HUES6 (cell line): ENCODE data around the gene TCP11L1.

Source experiments
- H3K27ac ChIP-seq: 2 replicates; pipeline ENCODE4 v1.7.0; 2013; ENCODE audit warnings: low read depth, mild to moderate bottlenecking, low read length, inconsistent platforms
- H3K27me3 ChIP-seq: 2 replicates; pipeline ENCODE4 v1.6.1; 2013; ENCODE audit warnings: low read length; ENCODE audit not compliant: control insufficient read depth, insufficient read depth
- H3K36me3 ChIP-seq: 2 replicates; pipeline ENCODE4 v1.6.1; 2013; ENCODE audit warnings: low read length; ENCODE audit not compliant: control insufficient read depth, insufficient read depth
- H3K4me1 ChIP-seq: 2 replicates; pipeline ENCODE4 v1.6.1; 2013; ENCODE audit warnings: low read length; ENCODE audit not compliant: control insufficient read depth, insufficient read depth
- H3K4me3 ChIP-seq: 2 replicates; pipeline ENCODE4 v1.5.1; 2013; ENCODE audit warnings: low read depth, low read length
- H3K9ac ChIP-seq: one replicate; pipeline ENCODE4 v1.6.1; 2013; ENCODE audit warnings: mild to moderate bottlenecking, low read length
- H3K9me3 ChIP-seq: 2 replicates; pipeline ENCODE4 v1.6.1; 2013; ENCODE audit warnings: low read depth, low read length; ENCODE audit not compliant: control insufficient read depth, insufficient read depth

TCP11L1 gene

DNA sequence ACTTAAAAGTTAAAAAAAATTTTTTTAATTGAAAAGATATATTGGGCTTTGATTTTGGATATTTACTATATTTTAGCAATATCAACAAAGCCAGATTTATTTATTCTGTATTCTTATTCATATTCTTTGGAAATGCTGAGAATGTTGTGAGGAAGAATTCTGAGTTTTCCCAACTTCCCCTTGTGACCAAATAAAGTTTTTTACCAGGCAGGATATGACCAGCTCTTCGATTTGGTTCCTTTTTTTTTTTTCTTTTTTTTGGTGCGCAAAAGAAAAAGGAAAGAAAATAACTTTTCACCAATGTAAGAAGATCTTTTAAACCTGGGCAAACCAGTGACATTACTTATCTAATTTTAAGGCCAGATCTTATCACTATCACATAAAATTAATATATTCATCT, 12.9 kb downstream of the TCP11L1 start:
- Histone ChIP-seq H3K9me3 (no peaks in the 10 kb centered on the region), H3K4me3 (no peak overlapping the region)

DNA sequence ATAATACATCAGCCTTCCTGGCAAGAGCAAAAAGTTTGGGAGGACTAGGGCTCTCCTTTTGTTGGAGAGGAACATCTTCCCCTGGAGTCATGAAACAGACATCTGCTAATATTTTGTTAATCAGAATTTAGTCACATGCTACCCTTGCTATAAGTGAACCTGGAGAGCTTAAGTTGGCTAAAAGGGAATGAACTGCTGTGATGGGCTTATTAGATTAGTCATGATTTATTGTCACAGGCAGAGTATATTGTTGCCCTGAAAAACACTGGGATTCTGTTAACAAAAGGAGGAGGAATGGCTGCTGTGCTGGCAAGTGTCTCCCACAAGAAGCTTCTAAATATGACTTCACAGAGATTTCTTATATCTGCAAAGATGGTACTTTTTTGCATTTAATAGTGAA, 16.0 kb downstream of the TCP11L1 start:
- Histone ChIP-seq H3K4me1 (no peaks in the 10 kb centered on the region), H3K9ac (no peak overlapping the region), H3K36me3 (peaks cover 24% of the 10 kb centered on the region), H3K9me3 (no peaks in the 10 kb centered on the region), H3K27me3 (no peaks in the 10 kb centered on the region), H3K4me3 (no peak overlapping the region), H3K27ac (no peak overlapping the region)

More for the DNA sequence above, 12.9 kb downstream of the TCP11L1 start:
- H3K4me1 ChIP-seq, result peaks cover 6% of the 10 kb centered on the region
- H3K9ac ChIP-seq, result no peak overlapping the region
- H3K27me3 ChIP-seq, result no peaks in the 10 kb centered on the region
- 0 out of 2 replicates have a peak, but pooled peaks cover 8% of the 10 kb centered on the region for H3K36me3 ChIP-seq
- no peak overlapping the region for H3K27ac ChIP-seq

DNA sequence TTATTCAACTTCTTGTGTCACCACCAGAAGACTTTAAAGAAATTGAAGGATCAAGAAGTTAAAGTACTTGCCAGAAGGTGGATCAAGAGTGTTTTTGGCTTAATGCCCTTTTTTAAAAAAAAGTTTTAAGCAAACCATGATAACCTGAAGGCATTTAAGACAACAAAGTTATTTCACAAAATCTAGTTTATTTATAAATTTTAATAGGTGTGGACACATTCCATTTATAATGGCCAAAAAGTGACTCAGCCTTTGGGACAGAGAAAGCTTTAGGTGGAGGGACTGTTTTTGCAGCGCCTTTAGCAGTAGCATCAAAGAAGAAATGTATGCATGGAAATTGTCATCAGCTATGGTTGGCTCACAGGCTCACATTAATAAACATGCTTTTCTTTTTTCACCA, 17.9 kb downstream of the TCP11L1 start:
- Histone ChIP-seq H3K27ac (no peak overlapping the region), H3K9me3 (no peaks in the 10 kb centered on the region), H3K9ac (no peak overlapping the region), H3K4me3 (no peak overlapping the region), H3K36me3 (peaks cover 28% of the 10 kb centered on the region), H3K4me1 (peaks cover 5% of the 10 kb centered on the region; the same call in 1 of the 2 replicates), H3K27me3 (no peaks in the 10 kb centered on the region)

DNA sequence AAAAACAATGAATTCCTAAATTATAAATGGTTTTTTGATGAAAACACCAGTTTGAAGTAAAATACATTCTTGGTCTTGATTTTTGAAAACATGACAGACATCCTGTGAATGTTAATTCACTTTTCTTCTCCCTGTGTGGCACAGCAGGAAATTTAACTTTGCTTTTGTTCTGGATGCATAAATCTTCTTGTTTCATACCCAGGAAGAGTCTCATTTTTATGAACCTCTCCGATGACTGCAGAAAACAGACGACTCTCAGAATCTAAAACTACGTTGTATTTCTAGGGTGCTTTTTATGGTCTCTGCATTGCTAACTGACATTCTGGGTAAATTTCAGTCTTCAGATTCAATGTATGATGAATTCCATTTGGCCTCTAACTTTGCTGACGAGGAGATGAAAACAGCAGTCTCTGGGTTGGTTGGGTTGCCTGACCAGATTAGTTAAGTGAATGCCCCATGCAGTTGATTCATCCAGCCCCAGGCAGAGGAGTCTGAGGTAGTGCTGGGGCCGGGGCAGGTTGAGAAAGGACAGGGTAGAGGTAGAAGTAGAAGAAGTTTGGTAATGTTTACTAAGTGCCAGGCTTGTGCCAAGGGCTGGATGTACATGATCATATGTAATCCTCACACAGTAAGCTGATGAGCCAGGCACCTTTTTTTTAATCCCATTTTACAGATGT, 20.1 kb downstream of the TCP11L1 start:
- Histone ChIP-seq H3K36me3 (peaks cover 30% of the 10 kb centered on the region), H3K27me3 (no peaks in the 10 kb centered on the region), H3K9ac (no peak overlapping the region), H3K4me1 (peaks cover 5% of the 10 kb centered on the region; the same call in 1 of the 2 replicates), H3K4me3 (no peak overlapping the region), H3K27ac (no peak overlapping the region), H3K9me3 (no peaks in the 10 kb centered on the region)

DNA sequence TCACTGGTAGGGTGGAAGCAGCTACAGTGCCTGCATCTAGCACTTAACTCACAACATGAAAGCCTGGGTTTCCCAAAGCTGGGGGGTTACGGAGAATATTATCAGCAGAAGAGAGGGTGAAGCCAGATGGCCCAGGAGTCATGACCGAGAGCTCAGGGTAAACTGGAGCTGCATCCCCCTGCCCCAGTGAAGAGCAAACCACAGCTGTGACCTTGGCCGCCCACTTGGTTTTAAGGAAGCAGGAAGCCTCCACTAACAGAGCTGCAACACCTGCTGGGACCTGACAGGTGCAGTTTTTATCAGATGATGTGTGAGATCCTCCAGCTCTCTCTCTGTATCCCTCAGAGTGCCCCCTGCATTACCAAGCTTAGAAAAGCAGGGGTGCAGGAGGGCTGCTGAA, 20.9 kb downstream of the TCP11L1 start:
- Histone ChIP-seq H3K36me3 (peaks cover 30% of the 10 kb centered on the region), H3K4me1 (peaks cover 5% of the 10 kb centered on the region; the same call in 1 of the 2 replicates), H3K4me3 (no peak overlapping the region), H3K9ac (no peak overlapping the region), H3K27ac (no peak overlapping the region), H3K27me3 (no peaks in the 10 kb centered on the region), H3K9me3 (no peaks in the 10 kb centered on the region)

DNA sequence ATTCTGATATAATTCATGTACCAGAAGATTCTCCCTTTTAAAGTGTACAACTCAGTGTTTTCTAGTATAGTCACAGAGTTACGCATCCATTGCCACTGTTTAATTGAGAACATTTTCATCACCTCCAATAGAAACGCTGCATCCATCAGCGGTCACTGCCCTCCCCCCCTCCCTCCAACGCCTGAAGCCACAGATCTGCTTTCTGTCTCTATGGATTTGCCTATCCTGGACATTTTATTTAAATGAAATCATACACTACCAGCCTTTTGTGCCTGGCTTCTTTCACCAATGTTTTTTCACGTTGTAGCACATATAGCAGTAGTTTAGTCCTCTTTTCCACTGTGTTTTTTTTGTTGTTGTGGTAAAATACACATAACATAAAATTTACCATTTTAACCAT, 22.8 kb downstream of the TCP11L1 start:
- peaks cover 5% of the 10 kb centered on the region; the same call in 1 of the 2 replicates for H3K4me1 ChIP-seq
- H3K36me3 ChIP-seq, result peaks cover 33% of the 10 kb centered on the region
- no peak overlapping the region for H3K4me3 ChIP-seq
- no peak overlapping the region for H3K9ac ChIP-seq
- no peak overlapping the region for H3K27ac ChIP-seq
- H3K27me3 ChIP-seq, result no peaks in the 10 kb centered on the region
- no peaks in the 10 kb centered on the region for H3K9me3 ChIP-seq

DNA sequence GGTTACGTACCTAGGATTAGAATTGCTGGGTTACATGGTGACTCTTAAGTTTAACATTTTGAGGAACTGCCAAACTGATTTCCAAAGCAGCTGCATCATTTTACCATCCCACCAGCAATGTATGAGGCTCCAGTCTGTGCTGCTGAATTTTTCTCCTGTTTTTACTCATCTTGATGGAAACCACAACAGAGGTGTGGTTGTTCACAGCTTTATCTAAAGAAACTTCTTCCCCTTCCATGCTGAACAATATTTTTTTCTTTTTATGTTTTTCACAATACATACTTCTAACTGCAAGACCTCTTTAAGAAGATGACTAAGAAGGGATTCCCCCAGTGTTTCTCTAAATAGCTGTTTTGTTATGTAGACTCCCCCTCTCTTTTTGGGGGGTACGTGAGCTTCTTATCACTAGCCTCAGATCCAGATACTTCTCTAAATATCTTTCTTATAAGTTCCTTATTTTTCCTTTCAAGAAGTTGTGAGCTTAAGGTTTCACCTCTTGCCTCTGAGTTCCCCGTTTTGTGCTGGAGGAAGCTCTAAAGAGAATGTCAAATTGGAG, 24.0 kb downstream of the TCP11L1 start:
- Histone ChIP-seq H3K4me3 (no peak overlapping the region), H3K27me3 (no peaks in the 10 kb centered on the region), H3K9me3 (no peaks in the 10 kb centered on the region), H3K36me3 (peaks cover 30% of the 10 kb centered on the region), H3K27ac (no peak overlapping the region), H3K9ac (no peak overlapping the region), H3K4me1 (peaks cover 5% of the 10 kb centered on the region; the same call in 1 of the 2 replicates)

DNA sequence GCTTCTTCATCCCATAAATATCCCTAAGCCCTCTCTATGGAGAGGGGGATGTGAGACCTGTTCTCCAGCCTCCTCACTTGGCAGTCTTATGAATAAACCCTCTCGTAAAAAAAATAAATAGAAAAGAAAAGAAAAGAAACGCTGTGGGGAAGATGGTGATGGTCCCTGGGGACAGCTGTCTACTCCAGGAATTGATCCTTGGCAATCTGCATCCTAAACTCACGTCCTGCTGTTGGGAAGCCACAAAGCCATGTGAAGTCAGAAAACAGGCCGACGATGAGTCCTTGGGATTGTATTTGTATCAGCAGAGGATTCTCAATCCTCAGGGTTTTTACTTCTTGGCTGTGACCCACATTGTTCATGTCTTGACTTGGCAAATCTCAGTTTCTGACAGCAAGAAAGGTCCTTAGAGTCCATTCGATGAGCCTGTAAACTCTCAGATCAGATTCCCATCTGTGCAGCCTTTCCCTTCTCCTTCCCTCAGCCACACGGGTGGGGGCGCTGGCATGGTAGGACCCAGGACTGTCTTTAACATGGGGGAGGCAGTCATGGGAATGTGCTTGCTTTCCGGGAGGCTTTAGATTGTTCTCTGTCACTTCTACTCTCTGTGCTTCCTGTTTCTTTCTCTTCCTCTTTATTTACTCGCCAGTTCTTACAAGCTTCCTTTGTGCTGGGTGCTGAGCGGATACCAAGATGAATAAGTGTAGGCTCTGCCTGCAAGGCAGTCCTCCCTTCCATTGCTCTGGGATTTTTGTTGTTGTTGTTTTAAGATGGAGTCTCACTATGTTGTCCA, 24.9 kb downstream of the TCP11L1 start:
- Histone ChIP-seq H3K27ac (no peak overlapping the region), H3K4me1 (peaks cover 9% of the 10 kb centered on the region), H3K9ac (no peak overlapping the region), H3K9me3 (no peaks in the 10 kb centered on the region), H3K4me3 (no peak overlapping the region), H3K27me3 (no peaks in the 10 kb centered on the region), H3K36me3 (peaks cover 29% of the 10 kb centered on the region)

DNA sequence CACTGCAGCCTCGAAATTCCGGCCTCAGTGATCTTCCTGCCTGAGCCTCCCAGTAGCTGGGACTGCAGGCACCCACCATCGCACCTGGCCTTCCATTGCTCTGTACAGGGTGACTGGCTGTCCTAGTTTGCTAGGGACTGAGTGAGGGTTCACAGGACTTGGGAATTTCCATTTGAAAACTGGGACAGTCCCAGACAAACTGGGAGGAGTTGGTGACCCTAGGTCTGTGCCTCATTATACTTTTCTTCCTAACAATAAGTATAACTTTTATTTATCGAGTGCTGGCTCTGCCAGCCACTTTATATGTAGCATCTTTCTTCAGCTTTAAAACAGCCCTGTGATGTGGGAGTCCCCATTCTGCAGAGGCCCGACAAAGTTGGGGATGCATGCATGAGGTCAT, 25.5 kb downstream of the TCP11L1 start:
- no peaks in the 10 kb centered on the region for H3K9me3 ChIP-seq
- H3K9ac ChIP-seq, result no peak overlapping the region
- H3K36me3 ChIP-seq, result peaks cover 29% of the 10 kb centered on the region
- peaks cover 9% of the 10 kb centered on the region for H3K4me1 ChIP-seq
- H3K27ac ChIP-seq, result no peak overlapping the region
- H3K27me3 ChIP-seq, result no peaks in the 10 kb centered on the region
- H3K4me3 ChIP-seq, result no peak overlapping the region

DNA sequence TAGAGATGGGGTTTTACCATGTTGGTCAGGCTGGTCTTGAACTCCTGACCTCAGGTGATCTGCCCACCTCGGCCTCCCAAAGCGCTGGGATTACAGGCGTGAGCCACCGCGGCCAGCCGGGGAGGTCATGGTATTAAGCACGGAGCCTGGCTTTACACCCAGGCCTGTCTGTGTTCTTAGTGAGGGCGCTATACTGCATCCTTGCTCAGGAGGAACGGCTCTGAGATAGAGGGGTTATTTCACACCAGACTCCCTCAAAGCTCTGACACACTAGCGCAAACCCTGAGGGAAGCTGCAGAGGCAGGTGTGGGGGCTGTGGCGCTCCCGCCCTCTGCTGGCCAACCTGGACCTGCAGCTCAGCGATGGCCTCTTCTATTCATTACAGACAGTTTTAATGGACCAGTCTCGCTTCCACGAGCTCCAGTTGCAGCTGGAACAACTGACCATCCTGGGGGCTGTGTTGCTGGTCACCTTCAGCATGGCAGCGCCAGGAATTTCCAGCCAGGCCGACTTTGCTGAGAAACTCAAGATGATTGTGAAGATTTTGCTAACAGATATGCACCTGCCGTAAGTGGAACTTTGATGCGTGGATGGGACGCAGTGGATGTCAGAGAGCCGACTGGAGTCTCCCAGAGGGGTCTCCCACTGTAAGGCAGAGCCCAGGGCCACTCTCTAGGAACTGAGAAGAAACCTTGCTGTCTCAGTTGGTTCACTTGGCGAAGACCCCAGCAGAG, 26.2 kb downstream of the TCP11L1 start:
- Histone ChIP-seq H3K9ac (no peak overlapping the region), H3K9me3 (no peaks in the 10 kb centered on the region), H3K27me3 (no peaks in the 10 kb centered on the region), H3K4me1 (peaks cover 9% of the 10 kb centered on the region), H3K36me3 (peaks cover 30% of the 10 kb centered on the region), H3K4me3 (no peak overlapping the region), H3K27ac (no peak overlapping the region)
